HEK293T (cell line): ENCODE results near the gene AMER3.
"Not testable (repeated sequence)": the region's sequence is repeated elsewhere in the genome, so short reads cannot be mapped to it uniquely, and the experiment has no call there.

Experiments used
- ELF4 ChIP-seq: fragments of 450-650 bp; IDR thresholded peaks from 2 replicates; pipeline ENCODE4 v1.6.1; 2017; ENCODE audit warnings: antibody characterized with exemption
- L3MBTL2 ChIP-seq: fragments of 450-650 bp; conservative IDR thresholded peaks from 2 replicates; pipeline ENCODE4 v1.6.1; 2016; ENCODE audit warnings: mild to moderate bottlenecking

DNA sequence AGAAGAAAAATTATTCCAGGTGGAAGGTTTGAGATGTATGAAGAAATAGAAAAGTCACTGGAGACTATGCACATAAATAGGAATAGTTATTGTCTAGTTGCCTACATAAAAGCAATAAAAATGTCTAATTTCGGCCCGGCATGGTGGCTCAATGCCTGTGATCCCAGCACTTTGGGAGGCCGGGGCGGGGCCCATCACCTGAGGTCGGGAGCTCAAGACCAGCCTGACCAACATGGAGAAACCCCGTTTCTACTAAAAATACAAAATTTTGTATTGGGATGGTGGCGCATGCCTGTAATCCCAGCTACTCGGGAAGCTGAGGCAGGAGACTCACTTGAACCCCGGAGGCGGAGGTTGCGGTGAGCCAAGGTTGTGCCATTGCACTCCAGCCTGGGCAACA is 23.1 kb upstream of the AMER3 start:
- not testable (repeated sequence) for TF ChIP-seq ELF4, L3MBTL2
